H1 (cell line): Measurements from ENCODE around the gene ACTG1. TPM values are rescaled to one million over a fixed set of nuclear protein-coding genes. Genes with fewer than 3 reads are reported as not detected.

Source experiments
- ATF3 ChIP-seq: IDR thresholded peaks from 2 replicates; pipeline ENCODE4 v1.6.1; 2011; ENCODE audit warnings: low read depth, mild to moderate bottlenecking, low read length; ENCODE audit not compliant: insufficient read depth
- CTBP2 ChIP-seq: IDR thresholded peaks from 2 replicates; pipeline ENCODE4 v1.7.0; 2011; ENCODE audit warnings: borderline replicate concordance, mild to moderate bottlenecking, moderate library complexity, mixed read lengths, low read length; ENCODE audit not compliant: insufficient read depth, insufficient read length
- CTCF ChIP-seq, 3 experiments: IDR thresholded peaks; 1 replicate in 2 of 3; 2 replicates in 1 of 3; pipeline versions ENCODE4 v1.5.1 to v1.6.1; 2011; ENCODE audit warnings: low read length in 3 of 3, mild to moderate bottlenecking in 3 of 3, inconsistent platforms in 2 of 3, low read depth in 1 of 3, moderate library complexity in 1 of 3; ENCODE audit not compliant: insufficient read depth in 1 of 3; ENCODE audit errors: control extremely low read depth in 1 of 3
- HDAC6 ChIP-seq: IDR thresholded peaks from one replicate; pipeline ENCODE4 v1.7.1; 2012; ENCODE audit warnings: low read depth, mild to moderate bottlenecking, inconsistent platforms, low read length, moderate library complexity
- SP2 ChIP-seq: IDR thresholded peaks from 2 replicates; pipeline ENCODE4 v1.6.1; 2012; ENCODE audit warnings: mild to moderate bottlenecking, low read length, inconsistent platforms
- TBP ChIP-seq: IDR thresholded peaks from 2 replicates; pipeline ENCODE4 v1.6.1; 2011; ENCODE audit warnings: low read depth, low read length, improper control_type of control experiment
- polyA plus RNA-seq, 7 experiments: library from polyadenylated mRNA; depleted of rRNA in 3 of 7; stranded (reverse) in 5 of 7; unstranded in 2 of 7; fragments of >200 nt in 5 of 7; fragments of 200-250 nt in 2 of 7; gene quantifications; 1 replicate in 5 of 7; 2 replicates in 1 of 7; 4 replicates in 1 of 7; pipeline versions ENCODE4 v1.2.1 to v1.2.3, GENCODE V29; 2011 to 2013; ENCODE audit warnings: missing spikeins in 2 of 7, mixed read lengths in 2 of 7
- total RNA-seq: library from RNA; stranded (reverse); fragmentation: NEBNext Ultra II Directional; extraction: Animal tissue kit (Norgen Biotek cat#: 25700); gene quantifications from 2 replicates; pipeline ENCODE4 v1.2.1, GENCODE V29; 2021

The ACTG1 gene
- total and polyA plus RNA-seq, 2 of the 8 experiments (the other 6 are each of a cell fraction or from before 2014, with no cell fraction given): 3,535 to 5,010 TPM

DNA sequence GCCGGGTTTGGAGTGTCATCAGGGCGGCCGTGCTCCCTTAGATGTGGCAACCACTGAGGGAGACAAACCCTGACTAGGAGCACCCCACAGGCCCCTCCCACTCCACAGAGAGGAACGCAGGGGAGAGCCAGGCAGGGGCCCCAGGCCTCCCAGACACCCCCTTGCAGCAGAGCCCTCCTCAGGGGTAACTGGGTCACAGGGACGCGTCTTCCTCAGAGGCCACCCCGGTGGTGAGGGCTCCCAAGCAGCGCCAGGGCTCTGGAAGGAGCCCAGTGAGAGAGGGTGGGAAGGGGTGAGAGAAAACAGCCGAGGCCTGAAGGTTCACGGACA lies 26.9 kb upstream of the ACTG1 start (continued):
- TF ChIP-seq ATF3: no peak
- no peak for TF ChIP-seq TBP
- no peak for TF ChIP-seq SP2
- TF ChIP-seq HDAC6: no peak
- TF ChIP-seq CTBP2: no peak
- TF ChIP-seq CTCF (IDR thresholded peaks at IDR 0.05; ENCODE audit: control extremely low read depth in 1 of 3, insufficient read depth in 1 of 3, low read depth in 1 of 3, low read length in 3 of 3): no peak
